RPMI7951 (cell line): ENCODE measurements around the gene SLX9. TPM values are rescaled to one million over a fixed set of nuclear protein-coding genes. Genes with fewer than 3 reads are reported as not detected.

Experiments used
- DNase-seq: peaks from one replicate; pipeline ENCODE4 v3.0.0-alpha.2; 2012; ENCODE audit warnings: low read depth
- total RNA-seq: library from RNA; depleted of rRNA; stranded (reverse); fragments of >200 nt; shearing (Covaris generic); gene quantifications from 2 replicates; pipeline ENCODE4 v1.2.3, GENCODE V29; 2014

Gene SLX9
- total RNA-seq, 1 experiment from 2014 or later: 9.0 TPM

DNA sequence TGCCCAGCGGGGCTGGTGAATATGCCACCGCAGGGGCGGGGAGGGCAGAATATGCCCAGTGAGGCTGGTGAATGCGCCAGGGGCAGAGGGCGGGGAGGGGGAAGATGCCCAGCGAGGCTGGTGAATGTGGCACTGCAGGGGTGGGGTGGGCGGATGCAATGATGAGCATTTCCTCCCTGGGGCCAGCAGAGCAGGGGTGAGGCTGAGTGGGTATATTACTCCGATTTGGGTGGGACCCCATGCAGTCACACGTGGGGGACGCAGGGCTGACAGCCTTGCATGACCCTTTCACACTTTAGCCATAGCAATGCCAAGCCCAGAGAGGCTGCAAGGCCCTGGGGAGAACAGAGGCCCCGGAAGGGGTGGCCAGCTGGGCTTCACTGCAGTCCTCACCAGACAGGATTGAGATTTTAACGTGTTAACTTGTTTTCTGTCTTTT is 9.3 kb upstream of the SLX9 start:
- no peak for DNase-seq

DNA sequence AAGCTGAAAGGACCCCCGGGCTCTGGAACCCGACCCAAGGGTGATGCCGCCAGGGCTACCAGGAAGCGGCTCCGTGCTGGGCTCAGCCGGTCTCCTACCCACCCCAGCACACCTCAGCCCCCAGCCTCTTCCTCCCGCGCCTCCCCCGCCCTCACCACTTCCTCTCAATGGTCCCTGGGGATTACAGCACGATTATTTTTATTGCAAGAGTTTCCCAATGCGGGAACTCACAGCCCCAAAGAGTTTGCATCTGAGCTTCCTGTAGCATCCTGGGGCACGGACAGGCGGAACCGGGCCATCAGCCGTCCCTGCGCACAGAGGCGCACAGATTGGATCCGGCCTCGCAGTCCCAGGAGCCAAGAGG is 8.7 kb upstream of the SLX9 start:
- no peak for DNase-seq

DNA sequence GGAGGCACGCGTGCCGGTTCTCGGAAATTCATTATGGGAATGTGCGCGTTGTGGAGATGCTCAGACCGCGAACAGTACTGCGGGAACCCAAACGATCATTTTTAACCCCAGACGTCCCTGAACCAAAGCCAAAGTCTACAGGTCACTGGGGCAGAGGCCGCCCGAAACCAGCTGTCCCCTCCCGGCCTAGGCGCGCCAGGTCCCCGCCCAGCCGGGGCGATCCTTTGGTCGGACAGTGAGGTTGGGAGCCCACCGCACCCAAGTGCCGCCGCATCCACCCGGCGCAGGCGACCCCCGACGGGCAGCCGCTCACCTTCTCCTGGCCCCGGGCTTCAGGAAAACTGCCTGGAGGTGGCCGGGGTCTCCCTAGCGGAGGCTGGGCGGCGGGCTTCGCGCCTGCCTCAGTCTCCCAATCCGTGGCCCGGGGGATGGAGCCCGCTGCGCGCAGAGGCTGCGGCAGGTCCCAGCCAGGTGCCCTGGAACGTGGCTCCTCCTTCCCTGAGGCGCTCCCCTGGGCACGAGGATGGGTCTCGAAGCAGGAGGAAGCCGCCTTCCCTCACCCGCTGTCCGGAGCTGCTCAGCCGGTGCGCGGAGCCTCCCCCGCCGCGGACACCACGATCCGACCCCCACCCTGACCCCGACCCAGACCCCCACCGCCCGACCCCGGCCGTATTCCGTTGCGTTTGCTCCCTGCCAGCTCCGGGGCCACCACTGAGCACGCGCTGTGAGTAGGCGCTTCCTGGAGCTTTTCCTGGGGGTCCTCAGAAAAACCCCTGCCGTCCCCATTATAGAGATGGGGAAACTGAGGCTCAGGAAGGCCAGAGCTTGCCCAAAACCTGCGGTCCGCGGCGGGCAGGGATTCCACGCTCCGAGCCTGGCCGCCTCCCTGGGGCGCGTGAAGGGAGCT is 8.1 kb upstream of the SLX9 start:
- DNase-seq: no peak

DNA sequence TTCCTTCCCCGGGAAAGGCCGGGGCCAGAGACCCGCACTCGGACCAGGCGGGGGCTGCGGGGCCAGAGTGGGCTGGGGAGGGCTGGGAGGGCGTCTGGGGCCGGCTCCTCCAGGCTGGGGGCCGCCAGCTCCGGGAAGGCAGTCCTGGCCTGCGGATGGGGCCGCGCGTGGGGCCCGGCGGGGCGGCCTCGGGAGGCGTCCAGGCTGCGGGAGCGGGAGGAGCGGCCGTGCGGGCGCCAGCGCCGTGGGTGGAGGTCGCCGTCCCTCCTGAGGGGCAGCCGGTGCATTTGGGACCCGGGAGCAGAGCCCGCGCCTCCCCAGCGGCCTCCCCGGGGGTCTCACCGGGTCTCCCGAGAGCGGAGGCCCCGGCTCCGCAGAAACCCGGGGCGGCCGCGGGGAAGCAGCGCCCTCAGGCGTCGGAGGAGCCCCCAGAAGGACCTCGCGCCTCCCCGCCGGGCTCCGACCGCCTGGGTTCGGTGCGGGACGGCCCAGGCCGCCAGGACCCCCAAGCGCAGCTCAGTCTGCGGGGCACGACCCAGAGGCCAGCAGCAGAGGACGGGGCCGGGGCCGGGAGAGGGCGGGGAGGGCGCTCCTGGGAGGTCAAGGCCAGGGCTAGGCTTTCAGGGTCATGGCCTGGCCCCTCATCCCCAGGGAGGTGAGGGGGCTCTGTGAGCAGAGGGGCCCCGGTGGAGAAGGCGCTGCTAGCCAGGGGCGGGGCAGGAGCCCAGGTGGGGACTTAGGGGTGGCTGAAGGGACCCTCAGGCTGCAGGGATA is 7.2 kb upstream of the SLX9 start:
- DNase-seq: no peak

DNA sequence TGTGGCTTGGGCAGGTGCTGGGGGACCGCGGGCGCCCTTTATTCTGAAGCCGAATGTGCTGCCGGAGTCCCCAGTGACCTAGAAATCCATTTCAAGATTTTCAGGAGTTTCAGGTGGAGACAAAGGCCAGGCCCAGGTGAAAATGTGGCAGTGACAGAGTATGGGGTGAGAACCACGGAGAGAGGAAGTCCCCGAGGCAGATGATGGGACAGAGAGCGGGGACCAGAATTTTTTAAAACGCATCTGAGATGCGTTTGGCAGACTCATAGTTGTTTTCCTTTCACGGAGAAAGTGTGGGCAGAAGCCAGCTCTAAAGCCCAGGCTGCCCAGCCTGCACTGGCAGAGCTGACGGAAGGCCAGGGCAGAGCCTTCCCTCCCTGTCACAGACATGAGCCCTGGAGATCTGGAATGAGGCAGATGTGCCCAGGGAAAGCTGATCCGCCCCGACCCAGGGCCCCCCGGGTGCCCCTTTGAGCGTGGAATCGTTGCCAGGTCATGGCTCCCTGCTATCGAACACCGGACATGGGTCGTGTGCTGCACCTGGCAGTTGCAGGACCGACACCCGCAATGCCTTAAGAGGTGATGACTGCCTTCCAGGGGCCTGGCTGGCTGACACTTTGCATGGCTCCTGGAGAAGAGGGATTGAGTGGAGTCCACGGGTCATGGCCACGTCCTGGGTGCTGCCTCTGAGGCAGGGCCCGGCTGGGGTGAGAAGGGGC is 6.5 kb upstream of the SLX9 start:
- DNase-seq: no peak

DNA sequence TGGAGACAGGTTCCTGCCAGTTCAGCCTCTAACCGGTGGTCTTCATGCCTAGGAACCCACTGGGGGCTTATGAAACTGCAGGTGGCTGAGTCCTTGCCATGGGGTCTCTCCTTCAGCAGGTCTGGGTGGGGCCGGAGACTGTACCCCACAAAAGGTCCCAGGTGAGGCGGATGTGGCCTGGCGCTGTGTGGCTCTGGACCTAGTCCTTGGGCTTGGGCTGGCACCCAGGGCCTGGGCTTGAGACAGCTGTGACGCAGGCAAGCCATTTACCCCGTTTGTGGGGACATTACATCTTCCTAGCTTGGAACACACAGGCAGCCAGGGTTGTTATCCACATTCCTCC is 5.9 kb upstream of the SLX9 start:
- no peak for DNase-seq

- no peak for DNase-seq
These were observed 5.6 kb upstream of the SLX9 start for GRCh38 chr21:44934276-44934675.

- no peak for DNase-seq
These were observed 4.9 kb upstream of the SLX9 start for GRCh38 chr21:44934797-44935532.

GRCh38 chr21:44935533-44935927 is 4.3 kb upstream of the SLX9 start:
- DNase-seq: no peak

DNA sequence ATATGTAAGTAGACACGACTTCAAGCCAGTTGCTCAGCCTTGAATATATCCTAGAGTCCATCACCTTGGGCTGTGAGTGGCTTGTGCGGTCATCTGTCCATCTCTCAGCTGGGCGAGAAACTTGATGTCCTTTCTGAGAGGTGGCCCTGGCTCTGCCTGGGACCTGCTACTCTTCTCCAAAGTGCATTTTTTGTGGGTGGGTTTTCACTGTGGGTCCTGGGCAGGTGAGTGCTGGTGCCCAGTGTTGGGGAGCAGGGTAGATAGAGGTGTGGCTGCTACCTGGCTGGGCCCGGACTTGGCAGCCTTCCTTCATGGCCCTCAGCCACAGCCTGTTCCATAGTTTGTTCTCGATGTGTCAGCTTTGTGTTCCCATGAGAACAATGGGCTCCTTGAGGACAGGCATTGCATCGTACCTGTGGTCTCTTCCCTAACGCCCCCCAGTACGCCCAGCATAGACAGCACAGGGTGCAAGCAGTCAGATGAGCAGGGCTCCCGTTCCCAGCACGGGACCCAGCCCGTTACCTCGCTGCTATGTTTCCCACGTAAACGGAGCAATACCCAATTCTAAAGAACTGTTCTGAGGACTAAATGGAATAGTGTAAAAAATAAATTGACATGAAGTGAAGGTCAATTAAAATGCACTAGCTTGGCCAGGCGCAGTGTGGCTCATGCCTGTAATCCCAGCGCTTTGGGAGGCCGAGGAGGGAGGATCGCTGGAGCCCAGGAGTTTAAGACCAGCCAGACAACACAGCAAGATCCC is 877 bp upstream of the SLX9 start:
- DNase-seq: no peak

DNA sequence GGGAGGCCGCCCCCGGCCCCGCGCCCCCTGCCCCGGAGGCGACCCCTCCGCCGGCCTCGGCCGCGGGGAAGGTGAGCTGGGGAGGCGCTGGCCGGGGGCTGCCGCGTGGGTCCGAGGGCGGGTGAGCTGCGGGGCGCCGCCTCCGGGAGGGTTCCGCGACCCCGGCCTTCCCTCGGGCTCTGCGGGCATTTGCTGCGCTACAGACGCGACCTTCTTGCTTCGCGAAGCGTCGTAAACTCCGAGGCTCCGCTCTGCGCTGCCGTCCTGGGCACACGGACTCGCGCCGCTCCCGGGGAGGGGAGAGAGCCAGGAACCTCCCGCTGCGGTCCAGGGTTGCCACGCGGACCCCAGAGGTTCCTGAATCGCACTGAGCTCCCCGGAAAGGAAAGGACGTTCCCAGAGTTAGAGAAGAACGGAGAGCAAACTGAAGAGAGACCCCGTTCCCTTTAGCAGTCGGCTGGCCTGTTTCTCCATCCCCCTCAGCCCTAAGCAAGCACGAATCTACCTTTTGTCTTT is 345 bp downstream of the SLX9 start:
- DNase-seq: no peak

- no peak for DNase-seq
These were observed 1.7 kb downstream of the SLX9 start for GRCh38 chr21:44941567-44941966.

DNA sequence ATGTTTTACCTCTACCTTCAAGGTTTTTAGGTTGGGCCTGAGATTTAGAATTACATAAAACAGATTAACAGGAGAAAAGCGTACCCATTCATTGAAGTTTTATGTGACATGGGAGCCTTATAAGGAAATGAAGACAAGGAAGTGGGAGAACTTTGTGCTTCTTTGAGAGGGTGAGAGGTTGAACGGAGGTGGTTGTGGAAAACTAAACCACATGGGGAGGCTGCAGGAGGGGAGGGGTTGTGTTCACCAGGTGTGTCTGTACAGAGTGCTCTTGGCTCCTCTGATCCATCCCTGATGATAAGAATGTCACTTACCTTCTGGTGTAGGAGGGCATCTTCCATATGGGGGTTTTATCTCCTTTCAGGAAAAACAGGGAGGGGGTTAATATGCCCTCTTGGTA is 2.7 kb downstream of the SLX9 start:
- DNase-seq: no peak

DNA sequence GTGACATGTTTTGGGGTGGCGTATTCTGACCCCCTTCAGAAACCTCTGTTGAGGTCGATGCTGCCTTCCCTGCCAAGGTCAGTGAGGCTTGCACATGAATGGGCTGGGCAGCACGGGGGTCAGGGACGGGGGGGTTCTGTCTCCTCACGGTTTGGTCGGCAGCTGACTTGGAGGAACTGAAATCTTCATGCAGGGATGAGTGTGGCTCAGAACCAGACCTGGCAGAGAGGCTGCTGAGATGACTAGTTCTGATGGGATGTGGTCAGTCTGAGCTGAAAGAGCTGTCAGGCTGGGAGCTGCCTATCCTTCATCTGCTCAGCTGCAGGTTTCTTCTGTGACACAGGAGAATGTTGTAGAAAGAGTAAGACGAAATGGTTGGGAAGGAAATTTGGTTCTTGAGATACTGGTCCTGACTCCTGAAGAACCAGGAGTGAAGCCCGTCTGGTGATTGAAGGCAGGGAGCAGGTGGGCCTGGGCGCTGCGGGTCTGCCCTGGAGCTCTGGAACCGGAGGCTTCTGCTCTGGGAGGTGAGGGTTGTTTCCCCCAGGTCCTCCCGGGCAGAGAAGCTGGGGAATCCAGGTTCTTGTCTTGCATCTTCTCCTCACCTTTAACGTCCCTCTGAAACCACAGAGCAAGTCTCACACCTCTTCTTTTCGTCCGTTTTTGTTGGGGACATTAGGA is 3.3 kb downstream of the SLX9 start:
- DNase-seq: no peak

- no peak for DNase-seq
These were observed 4.1 kb downstream of the SLX9 start for GRCh38 chr21:44943686-44944550.

- no peak for DNase-seq
These were observed 4.8 kb downstream of the SLX9 start for GRCh38 chr21:44944596-44944995.

- DNase-seq: no peak
These were observed 6.6 kb downstream of the SLX9 start for GRCh38 chr21:44946254-44947041.
